Keratinocyte (primary cell): ENCODE data around the gene MFRP.

Experiments used
- CTCF ChIP-seq, 3 experiments: IDR thresholded peaks in 1 of 3; conservative IDR thresholded peaks in 1 of 3; optimal IDR thresholded peaks in 1 of 3; 2 replicates in 2 of 3; 3 replicates in 1 of 3; pipeline versions ENCODE3 to v1.5.1; 2011; ENCODE audit warnings: low read length in 3 of 3, mild to moderate bottlenecking in 3 of 3, moderate library complexity in 2 of 3, control low read depth in 1 of 3, inconsistent platforms in 1 of 3; ENCODE audit not compliant: insufficient read depth in 2 of 3; ENCODE audit errors: extremely low read depth in 1 of 3
- EZH2 ChIP-seq: IDR thresholded peaks from one replicate; pipeline ENCODE4 v1.6.1; 2012; ENCODE audit warnings: inconsistent platforms, mild to moderate bottlenecking, low read length, moderate library complexity

GRCh38 chr11:119290894-119291497, 55.5 kb downstream of the MFRP start:
- TF ChIP-seq CTCF (optimal IDR thresholded peaks at IDR 0.05 in 1 of 3, IDR thresholded peaks at IDR 0.05 in 1 of 3, conservative IDR thresholded peaks at IDR 0.05 in 1 of 3; ENCODE audit: extremely low read depth in 1 of 3, insufficient read depth in 2 of 3, low read length in 3 of 3) (no peak), EZH2 (no peak)
